T-cell (primary cell): Measurements from ENCODE around the gene EEFSEC. TPM values are rescaled to one million over a fixed set of nuclear protein-coding genes. Genes with fewer than 3 reads are reported as not detected.

Experiments used
- ATAC-seq, 4 experiments: fragments of 200-7000 bp in 3 of 4; fragments of 150-1000 bp in 1 of 4; cut with Tn5 transposase; replicated peaks in 1 of 4; 1 replicate in 3 of 4; 2 replicates in 1 of 4; pipeline ENCODE4 v1.10.0; 2021; ENCODE audit warnings: moderate library complexity in 3 of 4, mild to moderate bottlenecking in 2 of 4, moderate number of reproducible peaks in 1 of 4
- CTCF ChIA-PET, 2 donors: fragments of 300-600 bp; sonication (Branson Sonifier 250); formaldehyde crosslinking; loops; one replicate each; lab custom pipeline; 2022; ENCODE audit warnings: antibody characterized with exemption in 2 of 2; lab: Charles Lee
- POLR2A ChIA-PET, 2 donors: fragments of 300-600 bp; sonication (Branson Sonifier 250); formaldehyde crosslinking; loops; one replicate each; lab custom pipeline; 2022; ENCODE audit warnings: antibody characterized with exemption in 2 of 2; lab: Charles Lee
- DNase-seq, 35 experiments: peaks; one replicate each; pipeline versions ENCODE4 v3.0.0 to v3.0.0-alpha.2; 2013 to 2023
- H3K27ac ChIP-seq: one replicate; pipeline ENCODE4 v1.5.1; 2013; ENCODE audit warnings: low read length
- H3K27me3 ChIP-seq, 2 experiments: replicated peaks in 1 of 2; 1 replicate in 1 of 2; 2 replicates in 1 of 2; pipeline versions ENCODE4 v1.6.1 to v1.7.0; 2013; ENCODE audit warnings: low read length in 1 of 2, mixed read lengths in 1 of 2; ENCODE audit not compliant: control insufficient read depth in 2 of 2, insufficient read depth in 2 of 2; ENCODE audit errors: extremely low read depth in 1 of 2
- H3K36me3 ChIP-seq, 2 donors: 1 replicate in 1 of 2; 2 replicates in 1 of 2; pipeline versions ENCODE4 v1.6.1 to v1.7.0; 2013; ENCODE audit warnings: low read length in 1 of 2; ENCODE audit not compliant: control insufficient read depth in 2 of 2, insufficient read depth in 1 of 2; ENCODE audit errors: extremely low read depth in 1 of 2
- H3K4me1 ChIP-seq, 2 experiments: 1 replicate in 1 of 2; 2 replicates in 1 of 2; pipeline versions ENCODE4 v1.6.1 to v1.7.0; 2013; ENCODE audit warnings: low read length in 2 of 2, mixed read lengths in 1 of 2; ENCODE audit not compliant: insufficient read depth in 2 of 2, control insufficient read depth in 1 of 2; ENCODE audit errors: extremely low read depth in 1 of 2
- H3K4me3 ChIP-seq, 2 donors: 1 replicate in 1 of 2; 2 replicates in 1 of 2; pipeline versions ENCODE4 v1.5.1 to v1.7.0; 2013; ENCODE audit warnings: mild to moderate bottlenecking in 2 of 2, low read length in 1 of 2, moderate library complexity in 1 of 2; ENCODE audit not compliant: control insufficient read depth in 1 of 2; ENCODE audit errors: extremely low read depth in 1 of 2
- H3K9me3 ChIP-seq: 2 replicates; pipeline ENCODE4 v1.7.0; 2013
- H3K27ac Mint-ChIP-seq, 2 donors: one replicate each; pipeline ENCODE4 v1.8.0; 2020 to 2021; ENCODE audit warnings: mild to moderate bottlenecking in 2 of 2, mixed read lengths in 2 of 2
- H3K27me3 Mint-ChIP-seq, 2 donors: one replicate each; pipeline ENCODE4 v1.8.0; 2021 to 2022; ENCODE audit warnings: mixed read lengths in 2 of 2
- H3K36me3 Mint-ChIP-seq: one replicate; pipeline ENCODE4 v1.8.0; 2021; ENCODE audit warnings: mixed read lengths
- H3K4me1 Mint-ChIP-seq, 3 donors: one replicate each; pipeline ENCODE4 v1.8.0; 2020 to 2022; ENCODE audit warnings: mixed read lengths in 3 of 3, mild to moderate bottlenecking in 1 of 3
- H3K4me3 Mint-ChIP-seq, 3 donors: one replicate each; pipeline ENCODE4 v1.8.0; 2020 to 2022; ENCODE audit warnings: mild to moderate bottlenecking in 3 of 3, mixed read lengths in 3 of 3, moderate library complexity in 3 of 3
- H3K9me3 Mint-ChIP-seq, 3 donors: one replicate each; pipeline ENCODE4 v1.8.0; 2020 to 2022; ENCODE audit warnings: mixed read lengths in 3 of 3
- WGBS: methylation state at CpG from one replicate; pipeline ENCODE4 v1.1.5; 2013; ENCODE audit warnings: missing lambda C conversion rate; ENCODE audit not compliant: insufficient coverage; 5-methylcytosine and 5-hydroxymethylcytosine counted together
- total RNA-seq, 35 experiments: library from RNA in 6 of 35; stranded (reverse) in 6 of 35; fragments of 120-200 nt in 1 of 35; gene quantifications; one replicate each; pipeline versions ENCODE4 v1.2.1 to v1.2.4 and lab custom pipeline; 2013 to 2026

EEFSEC gene
- total RNA-seq, 5 donors from 2014 or later (not counting 1 experiment from before 2014, with no cell fraction given) = 15.9 to 21.1 (median 19.1) TPM

DNA sequence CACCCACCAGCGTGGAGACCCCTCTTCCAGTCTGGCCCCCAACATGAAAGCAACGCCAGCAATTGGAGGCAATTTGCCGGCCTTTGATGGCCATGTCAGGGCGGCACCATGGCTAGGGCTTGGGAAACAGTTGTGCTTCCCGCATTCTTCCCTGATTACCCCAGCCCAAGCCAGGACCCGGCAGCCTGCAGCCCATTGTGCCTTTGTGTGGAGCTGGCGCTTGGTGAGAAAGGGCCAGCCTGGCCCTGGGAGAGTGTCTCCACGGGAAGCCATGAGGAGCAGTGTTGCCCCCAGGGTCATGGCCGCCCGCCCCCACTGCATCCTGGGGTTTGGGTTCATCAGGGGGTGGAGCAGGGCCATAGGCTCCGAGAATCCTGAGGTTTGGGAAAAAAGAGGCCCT lies 247.4 kb downstream of the EEFSEC start:
- Histone ChIP-seq H3K4me3 (no peak overlapping the region), H3K27ac (no peak overlapping the region), H3K27me3 (no peaks in the 10 kb centered on the region), H3K36me3 (no peaks in the 10 kb centered on the region), H3K9me3 (no peaks in the 10 kb centered on the region), H3K4me1 (no peaks in the 10 kb centered on the region)
- Mint-ChIP-seq H3K27me3 (no peaks in the 10 kb centered on the region), H3K36me3 (no peaks in the 10 kb centered on the region), H3K27ac (no peak overlapping the region), H3K4me3 (no peak overlapping the region), H3K9me3 (no peaks in the 10 kb centered on the region), H3K4me1 (no peaks in the 10 kb centered on the region)
- WGBS = 91% methylated on average over 10 of the region's 11 CpGs
- DNase-seq = no peak
- ATAC-seq = no peak
- CTCF ChIA-PET = no interaction called here
- POLR2A ChIA-PET = no interaction called here

DNA sequence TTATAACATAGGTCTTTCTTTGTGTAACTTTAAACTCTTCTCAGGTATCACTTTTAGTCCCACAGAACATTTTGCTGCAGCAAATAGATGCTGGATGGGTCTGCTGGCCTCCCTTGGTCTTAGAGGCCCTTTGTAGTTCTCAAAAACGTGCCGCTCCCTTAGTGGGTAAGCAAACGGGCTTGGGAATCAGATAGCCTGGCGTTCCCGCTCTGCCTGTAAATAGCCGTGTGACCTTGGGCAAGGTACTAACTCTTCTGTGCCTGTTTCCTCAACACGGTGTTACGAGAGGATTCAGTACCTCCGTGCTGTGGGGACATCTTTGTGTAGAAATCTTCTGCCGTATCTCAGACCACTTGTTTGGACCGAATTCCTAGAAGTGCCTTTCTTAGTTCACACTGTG lies 249.0 kb downstream of the EEFSEC start:
- no peak overlapping the region for H3K4me3 Mint-ChIP-seq
- no peaks in the 10 kb centered on the region for H3K27me3 Mint-ChIP-seq
- no peaks in the 10 kb centered on the region for H3K27me3 ChIP-seq
- CTCF ChIA-PET = no interaction called here
- H3K4me3 ChIP-seq = no peak overlapping the region
- H3K27ac Mint-ChIP-seq = no peak overlapping the region
- 96% methylated on average over 9 of the region's 11 CpGs for WGBS
- no peak overlapping the region for H3K27ac ChIP-seq
- peaks cover 0 to 5% (median 0%) of the 10 kb centered on the region in 3 donors for H3K4me1 Mint-ChIP-seq
- ATAC-seq (no peak), DNase-seq (no peak)
- no peaks in the 10 kb centered on the region for H3K36me3 Mint-ChIP-seq
- no peaks in the 10 kb centered on the region for H3K9me3 Mint-ChIP-seq
- POLR2A ChIA-PET = no interaction called here
- H3K9me3 ChIP-seq = no peaks in the 10 kb centered on the region
- H3K36me3 ChIP-seq = no peaks in the 10 kb centered on the region
- no peaks in the 10 kb centered on the region for H3K4me1 ChIP-seq

DNA sequence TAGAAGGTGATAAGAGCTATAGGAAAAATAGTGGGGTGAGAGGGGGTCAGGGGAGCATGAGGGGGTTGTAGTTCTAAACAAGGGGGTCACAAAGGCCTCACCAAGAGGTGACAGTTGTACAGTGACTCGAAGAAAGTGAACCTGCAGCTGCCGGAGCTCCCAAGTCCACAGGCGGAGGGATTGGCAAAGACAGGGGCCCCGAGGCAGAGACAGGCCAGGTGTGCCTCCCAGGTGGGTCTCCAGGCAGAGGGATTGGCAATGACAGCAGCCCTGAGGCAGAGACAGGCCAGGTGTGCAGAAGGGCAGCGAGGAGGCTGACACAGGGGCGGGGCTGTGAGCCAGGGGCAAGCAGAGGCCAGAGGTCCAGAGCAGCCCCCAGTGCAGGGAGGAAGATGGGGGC lies 249.7 kb downstream of the EEFSEC start:
- Histone ChIP-seq H3K4me1 (no peaks in the 10 kb centered on the region), H3K27me3 (no peaks in the 10 kb centered on the region), H3K27ac (no peak overlapping the region), H3K9me3 (no peaks in the 10 kb centered on the region), H3K4me3 (no peak overlapping the region), H3K36me3 (peaks cover 0 to 7% of the 10 kb centered on the region in 2 donors)
- no peaks in the 10 kb centered on the region for H3K9me3 Mint-ChIP-seq
- H3K36me3 Mint-ChIP-seq = peaks cover 3% of the 10 kb centered on the region
- DNase-seq = no peak
- H3K27ac Mint-ChIP-seq = no peak overlapping the region
- WGBS = 92% methylated on average over 6 of the region's 6 CpGs
- ChIA-PET POLR2A (no interaction called here), CTCF (interaction anchor here in 1 of 2 donors (0.8 kb wide), 1 partner anchor 87 kb away, joined by 3 read pairs; no protein-coding TSS in a partner anchor)
- no peak overlapping the region for H3K4me3 Mint-ChIP-seq
- H3K27me3 Mint-ChIP-seq = no peaks in the 10 kb centered on the region
- ATAC-seq = no peak
- H3K4me1 Mint-ChIP-seq = peaks cover 0 to 5% (median 0%) of the 10 kb centered on the region in 3 donors

DNA sequence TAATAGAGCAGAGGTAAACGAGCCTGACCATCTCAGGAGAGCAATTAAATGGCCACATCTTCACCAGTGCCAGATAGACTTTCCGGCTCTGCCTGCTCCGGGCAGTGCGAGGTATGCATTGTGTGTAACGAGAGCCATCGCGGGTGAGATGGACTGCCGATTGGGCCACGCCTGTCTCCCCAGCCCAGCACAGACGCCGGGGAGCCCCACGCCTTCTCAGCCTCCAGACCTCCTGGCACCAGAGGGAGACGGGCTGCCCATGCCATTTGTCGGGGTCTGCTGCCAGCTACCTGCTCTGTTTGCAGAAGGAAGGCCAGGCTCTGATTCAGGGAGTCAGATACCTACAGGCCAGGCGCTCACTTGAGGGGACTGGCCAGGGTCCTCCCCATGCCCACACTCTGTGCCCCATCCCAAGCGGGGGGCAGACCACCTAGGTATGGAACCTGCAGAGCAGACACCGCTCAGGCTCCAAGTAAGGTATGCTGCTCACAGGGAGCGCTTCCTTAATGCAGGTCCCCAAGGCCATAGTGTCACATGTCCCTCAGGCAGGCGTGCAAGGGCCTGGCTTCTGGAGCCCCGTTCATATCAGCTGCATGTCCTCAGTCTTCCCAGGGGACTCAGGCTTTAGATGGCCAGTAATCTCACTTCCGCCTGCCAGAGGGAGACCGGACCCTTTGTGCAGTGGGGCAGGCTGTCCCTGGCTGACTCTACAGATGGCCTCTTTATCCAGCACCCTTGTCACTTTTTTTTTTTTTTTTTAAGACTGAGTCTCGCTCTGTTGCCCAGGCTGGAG lies 251.2 kb downstream of the EEFSEC start:
- WGBS = 95% methylated on average over 21 of the region's 23 CpGs

DNA sequence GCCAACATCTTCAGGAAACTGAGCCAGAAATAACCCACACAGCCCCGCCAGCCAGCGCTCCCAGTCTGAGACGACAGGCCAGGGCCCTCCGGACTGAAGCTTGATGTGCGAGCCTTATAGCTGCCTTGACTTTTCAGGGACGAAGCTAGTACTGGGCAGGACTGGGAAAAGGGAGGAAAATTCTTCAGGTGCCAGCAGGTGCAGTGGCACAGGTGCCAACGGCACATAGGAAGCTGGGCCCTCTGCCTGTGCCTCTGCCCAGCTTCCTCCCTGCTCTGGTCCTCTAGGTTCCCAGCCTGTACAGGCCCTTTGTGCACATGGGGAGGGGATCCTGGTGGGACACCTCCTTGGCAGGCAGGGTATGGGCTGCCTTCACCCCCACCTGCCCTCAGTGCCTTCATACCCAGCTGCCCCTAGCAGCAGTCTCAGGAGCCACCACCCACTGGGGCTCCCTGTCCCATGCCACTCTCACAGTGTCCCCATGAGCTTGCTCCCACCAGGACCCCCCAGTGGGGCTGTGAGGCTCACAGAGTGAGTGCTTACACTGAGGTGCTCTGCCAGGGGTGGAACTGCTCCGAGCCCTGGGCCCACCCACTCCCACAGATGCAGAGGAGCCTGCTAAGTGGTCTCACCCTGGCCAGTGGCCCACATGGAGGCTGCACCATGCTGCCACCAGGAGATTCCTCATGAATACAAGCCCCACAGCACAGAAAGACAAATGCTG lies 252.4 kb downstream of the EEFSEC start:
- H3K36me3 Mint-ChIP-seq = peaks cover 6% of the 10 kb centered on the region
- no peak overlapping the region for H3K4me3 Mint-ChIP-seq
- ChIA-PET CTCF (no interaction called here), POLR2A (interaction anchor here in 1 of 2 donors (0.9 kb wide), 1 partner anchor 1295 kb away, joined by 3 read pairs; no protein-coding TSS in a partner anchor)
- H3K9me3 Mint-ChIP-seq = no peaks in the 10 kb centered on the region
- peaks cover 0 to 5% (median 0%) of the 10 kb centered on the region in 3 donors for H3K4me1 Mint-ChIP-seq
- H3K27ac Mint-ChIP-seq = no peak overlapping the region
- Histone ChIP-seq H3K27ac (no peak overlapping the region), H3K4me3 (no peak overlapping the region), H3K9me3 (no peaks in the 10 kb centered on the region), H3K4me1 (no peaks in the 10 kb centered on the region), H3K36me3 (peaks cover 3 to 8% of the 10 kb centered on the region in 2 donors), H3K27me3 (no peaks in the 10 kb centered on the region)
- no peaks in the 10 kb centered on the region for H3K27me3 Mint-ChIP-seq
- WGBS = 92% methylated on average over 7 of the region's 8 CpGs
- no peak for ATAC-seq
- DNase-seq = no peak

More for the DNA sequence above, 251.2 kb downstream of the EEFSEC start:
- Mint-ChIP-seq H3K27me3 (no peaks in the 10 kb centered on the region), H3K27ac (no peak overlapping the region), H3K9me3 (no peaks in the 10 kb centered on the region), H3K4me1 (peaks cover 0 to 5% (median 0%) of the 10 kb centered on the region in 3 donors), H3K4me3 (no peak overlapping the region), H3K36me3 (peaks cover 6% of the 10 kb centered on the region)
- DNase-seq (no peak), ATAC-seq (no peak)
- H3K27ac ChIP-seq = no peak overlapping the region
- H3K4me1 ChIP-seq = no peaks in the 10 kb centered on the region
- POLR2A ChIA-PET = interaction anchor here in 1 of 2 donors (0.9 kb wide), 1 partner anchor 1296 kb away, joined by 3 read pairs; no protein-coding TSS in a partner anchor
- CTCF ChIA-PET = no interaction called here
- H3K36me3 ChIP-seq = peaks cover under 1 to 8% of the 10 kb centered on the region in 2 donors
- no peaks in the 10 kb centered on the region for H3K27me3 ChIP-seq
- H3K9me3 ChIP-seq = no peaks in the 10 kb centered on the region
- H3K4me3 ChIP-seq = no peak overlapping the region

DNA sequence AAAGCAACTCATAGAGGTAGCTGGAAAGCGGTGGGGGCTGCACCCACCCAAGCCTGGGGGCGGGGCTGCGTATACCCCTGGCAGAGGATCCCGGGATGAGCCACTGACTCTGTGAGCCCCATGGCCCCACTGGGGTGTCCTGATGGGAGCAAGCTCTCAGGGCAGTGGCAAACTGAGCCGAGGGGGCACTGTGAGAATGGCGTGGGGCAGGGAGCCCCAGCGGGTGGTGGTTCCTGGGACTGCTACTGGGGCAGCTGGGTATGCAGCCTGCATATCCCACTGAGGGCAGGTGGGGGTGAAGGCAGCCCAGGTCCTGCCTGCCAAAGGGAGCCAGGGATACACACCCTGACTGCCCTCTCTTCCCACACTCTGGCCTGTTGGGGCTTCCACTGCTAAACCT lies 254.0 kb downstream of the EEFSEC start:
- WGBS = 93% methylated on average over 4 of the region's 7 CpGs
- no peak overlapping the region for H3K4me3 ChIP-seq
- no peak for DNase-seq
- H3K27me3 Mint-ChIP-seq = no peaks in the 10 kb centered on the region
- ATAC-seq = no peak
- H3K9me3 Mint-ChIP-seq = no peaks in the 10 kb centered on the region
- peaks cover 0 to 5% (median 0%) of the 10 kb centered on the region in 3 donors for H3K4me1 Mint-ChIP-seq
- CTCF ChIA-PET = no interaction called here
- POLR2A ChIA-PET = no interaction called here
- H3K9me3 ChIP-seq = no peaks in the 10 kb centered on the region
- no peak overlapping the region for H3K27ac Mint-ChIP-seq
- peaks cover 3 to 8% of the 10 kb centered on the region in 2 donors for H3K36me3 ChIP-seq
- H3K4me3 Mint-ChIP-seq = no peak overlapping the region
- H3K4me1 ChIP-seq = no peaks in the 10 kb centered on the region
- no peaks in the 10 kb centered on the region for H3K27me3 ChIP-seq
- H3K36me3 Mint-ChIP-seq = peaks cover 6% of the 10 kb centered on the region
- H3K27ac ChIP-seq = no peak overlapping the region
